Right lung (tissue), 5 donors: ENCODE data around the gene ROPN1B. TPM values are rescaled to one million over a fixed set of nuclear protein-coding genes. Genes with fewer than 3 reads are reported as not detected.
A peak's percentile ranks its signal among the peaks of the same experiment; 100 is the strongest.
"Not testable (repeated sequence)": the region's sequence is repeated elsewhere in the genome, so short reads cannot be mapped to it uniquely, and the experiment has no call there.

Experiments
- DNase-seq, 2 donors: peaks; one replicate each; pipeline ENCODE4 v3.0.0-alpha.2; 2013
- polyA plus RNA-seq, 5 donors: library from polyadenylated mRNA; unstranded; fragments of 120-200 nt; gene quantifications; one replicate each; pipeline versions ENCODE4 v1.2.1 to v1.2.3, GENCODE V29; 2013; ENCODE audit warnings: inconsistent platforms in 1 of 5, low replicate concordance in 1 of 5; ENCODE audit not compliant: insufficient read length in 5 of 5, insufficient read depth in 1 of 5

Gene ROPN1B
- polyA plus RNA-seq, 5 donors, result 1.1 to 1.6 (median 1.3) TPM

- no peak for DNase-seq
These were observed 11.1 kb upstream of the ROPN1B start for GRCh38 chr3:125957674-125958510.

GRCh38 chr3:125958511-125959316 lies 10.3 kb upstream of the ROPN1B start:
- no peak for DNase-seq

GRCh38 chr3:125959317-125960065 lies 9.5 kb upstream of the ROPN1B start:
- no peak for DNase-seq

GRCh38 chr3:125960066-125960424 lies 8.9 kb upstream of the ROPN1B start:
- DNase-seq, result no peak

GRCh38 chr3:125960456-125961288 lies 8.3 kb upstream of the ROPN1B start:
- DNase-seq, result no peak

GRCh38 chr3:125961289-125961589 lies 7.7 kb upstream of the ROPN1B start:
- no peak for DNase-seq

GRCh38 chr3:125963834-125964233 lies 5.1 kb upstream of the ROPN1B start:
- not testable (repeated sequence) for DNase-seq

GRCh38 chr3:125965505-125965904 lies 3.5 kb upstream of the ROPN1B start:
- DNase-seq, result no peak

GRCh38 chr3:125967156-125967555 lies 1.8 kb upstream of the ROPN1B start:
- no peak for DNase-seq

- not testable (repeated sequence) for DNase-seq
These were observed 857 bp upstream of the ROPN1B start for GRCh38 chr3:125968121-125968520.

GRCh38 chr3:125971997-125972944 lies 3.3 kb downstream of the ROPN1B start:
- DNase-seq, result peak in 1 of 2 donors; percentile 20

- DNase-seq, result not testable (repeated sequence)
These were observed 6.4 kb downstream of the ROPN1B start for GRCh38 chr3:125975245-125976002.

- DNase-seq, result not testable (repeated sequence)
These were observed 7.0 kb downstream of the ROPN1B start for GRCh38 chr3:125976003-125976390.

GRCh38 chr3:125977104-125977503 lies 8.1 kb downstream of the ROPN1B start:
- DNase-seq, result not testable (repeated sequence)

GRCh38 chr3:125984951-125985350 lies 16.0 kb downstream of the ROPN1B start:
- not testable (repeated sequence) for DNase-seq

- peak; percentile 81 to 83 for DNase-seq
These were observed 21.4 kb downstream of the ROPN1B start for GRCh38 chr3:125990253-125990970.

- DNase-seq, result not testable (repeated sequence)
These were observed 27.8 kb downstream of the ROPN1B start for GRCh38 chr3:125996751-125997150.

GRCh38 chr3:126002189-126002588 lies 33.2 kb downstream of the ROPN1B start:
- DNase-seq, result no peak
